GM12872 (cell line): ENCODE results near the gene AFP.

Experiments
- TF ChIP-seq, protein P1 (sequence below): IDR thresholded peaks from 3 replicates; pipeline ENCODE4 v1.5.1; 2011; ENCODE audit warnings: low read depth, mild to moderate bottlenecking, low read length, moderate library complexity; ENCODE audit not compliant: insufficient read depth

Gene AFP

DNA sequence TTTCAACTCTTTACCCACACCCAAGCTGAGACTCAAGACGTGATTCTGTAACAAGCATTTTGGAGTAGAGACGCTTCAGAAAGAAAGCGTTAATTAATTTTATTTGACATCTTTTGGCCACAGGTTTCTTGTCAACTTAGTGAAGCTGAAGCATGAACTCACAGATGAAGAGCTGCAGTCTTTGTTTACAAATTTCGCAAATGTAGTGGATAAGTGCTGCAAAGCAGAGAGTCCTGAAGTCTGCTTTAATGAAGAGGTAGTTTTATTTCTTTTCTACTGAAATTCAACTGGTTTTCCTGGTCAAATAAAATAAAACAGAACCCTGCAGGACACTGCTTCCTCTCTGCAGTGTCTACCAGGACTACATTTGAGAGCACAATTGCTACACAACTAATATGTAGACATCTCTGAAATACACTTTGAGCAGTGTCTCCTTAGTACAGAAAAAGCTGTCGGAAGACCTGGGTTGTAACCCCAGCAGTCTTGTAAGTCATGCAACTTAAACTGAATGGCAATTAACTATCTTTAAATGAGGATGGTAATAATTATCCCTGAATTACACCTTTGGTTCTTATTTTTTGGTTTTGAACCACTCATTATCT is 65.7 kb downstream of the AFP start:
- TF ChIP-seq, protein P1, sequence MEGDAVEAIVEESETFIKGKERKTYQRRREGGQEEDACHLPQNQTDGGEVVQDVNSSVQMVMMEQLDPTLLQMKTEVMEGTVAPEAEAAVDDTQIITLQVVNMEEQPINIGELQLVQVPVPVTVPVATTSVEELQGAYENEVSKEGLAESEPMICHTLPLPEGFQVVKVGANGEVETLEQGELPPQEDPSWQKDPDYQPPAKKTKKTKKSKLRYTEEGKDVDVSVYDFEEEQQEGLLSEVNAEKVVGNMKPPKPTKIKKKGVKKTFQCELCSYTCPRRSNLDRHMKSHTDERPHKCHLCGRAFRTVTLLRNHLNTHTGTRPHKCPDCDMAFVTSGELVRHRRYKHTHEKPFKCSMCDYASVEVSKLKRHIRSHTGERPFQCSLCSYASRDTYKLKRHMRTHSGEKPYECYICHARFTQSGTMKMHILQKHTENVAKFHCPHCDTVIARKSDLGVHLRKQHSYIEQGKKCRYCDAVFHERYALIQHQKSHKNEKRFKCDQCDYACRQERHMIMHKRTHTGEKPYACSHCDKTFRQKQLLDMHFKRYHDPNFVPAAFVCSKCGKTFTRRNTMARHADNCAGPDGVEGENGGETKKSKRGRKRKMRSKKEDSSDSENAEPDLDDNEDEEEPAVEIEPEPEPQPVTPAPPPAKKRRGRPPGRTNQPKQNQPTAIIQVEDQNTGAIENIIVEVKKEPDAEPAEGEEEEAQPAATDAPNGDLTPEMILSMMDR = no peak

DNA sequence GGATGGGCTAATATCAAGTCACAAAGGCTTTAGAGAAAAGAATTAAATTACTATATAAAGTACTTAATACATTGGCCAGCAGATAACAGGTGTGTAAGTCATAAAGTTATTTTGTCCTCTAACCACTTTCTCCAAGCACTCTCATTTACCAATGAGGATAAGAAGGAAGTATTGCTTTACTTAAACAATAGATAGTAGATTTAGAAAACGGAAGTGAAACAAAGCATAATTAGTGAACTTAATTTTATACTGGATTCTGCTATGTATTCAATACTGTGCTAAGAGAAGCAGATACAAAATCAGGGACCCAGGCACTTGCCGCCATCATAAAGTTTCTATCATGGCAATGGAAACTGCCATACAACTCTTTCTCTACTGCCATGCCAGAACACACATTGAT is 69.5 kb downstream of the AFP start:
- TF ChIP-seq, protein P1 = no peak
